A549 (cell line): Measurements from ENCODE around the gene SLC35A2. TPM values are rescaled to one million over a fixed set of nuclear protein-coding genes. Genes with fewer than 3 reads are reported as not detected.

Experiments
- ATAC-seq, 2 experiments: fragments of 200-7000 bp in 1 of 2; fragments of >200 bp in 1 of 2; cut with Nextera tagmentation in 1 of 2; cut with Tn5 transposase in 1 of 2; 3 replicates each; pipeline versions ENCODE4 v1.8.0 to v1.9.1; 2018 to 2020; ENCODE audit warnings: mild to moderate bottlenecking in 1 of 2, moderate library complexity in 1 of 2
- CTCF ChIA-PET: fragments of 300-600 bp; sonication (Branson Sonifier 250); formaldehyde crosslinking; extraction: SDS; loops from one replicate; lab custom pipeline; 2021; ENCODE audit warnings: antibody characterized with exemption, inconsistent platforms; lab: Yijun Ruan, JAX
- POLR2A ChIA-PET: fragments of 350-600 bp; formaldehyde crosslinking; extraction: SDS; loops from one replicate; lab custom pipeline; 2021; ENCODE audit warnings: antibody characterized with exemption, inconsistent platforms; lab: Yijun Ruan, JAX
- DNase-seq, 2 experiments: peaks; one replicate each; pipeline versions ENCODE4 v3.0.0 to v3.0.0-alpha.2; 2011 to 2016; ENCODE audit warnings: low read depth in 1 of 2, low spot score in 1 of 2
- FAIRE-seq: peaks from 2 replicates; lab custom pipeline; 2011; peaks lifted over from hg19 to GRCh38; lab: Jason Lieb, UNC
- H3K27ac ChIP-seq, 2 experiments: fragments of >200 bp; sonication (Bioruptor Twin); formaldehyde crosslinking; 3 replicates each; pipeline ENCODE4 v1.5.1; 2016 to 2017
- H3K4me1 ChIP-seq: fragments of >200 bp; sonication (Bioruptor Twin); formaldehyde crosslinking; 3 replicates; pipeline ENCODE4 v1.6.1; 2016
- H3K4me2 ChIP-seq: fragments of >200 bp; sonication (Bioruptor Twin); formaldehyde crosslinking; 3 replicates; pipeline ENCODE4 v1.6.1; 2016
- H3K4me3 ChIP-seq: fragments of >200 bp; sonication (Bioruptor Twin); formaldehyde crosslinking; 3 replicates; pipeline ENCODE4 v1.5.1; 2016
- H3K9me3 ChIP-seq: fragments of >200 bp; sonication (Bioruptor Twin); formaldehyde crosslinking; 3 replicates; pipeline ENCODE4 v1.6.1; 2016
- ATOH8 ChIP-seq: fragments of 250-450 bp; sonication (Bioruptor Pico); IDR thresholded peaks from 2 replicates; pipeline ENCODE4 v1.5.0; 2020; ENCODE audit warnings: low read depth, mild to moderate bottlenecking, moderate library complexity
- CHD4 ChIP-seq: fragments of 200-600 bp; sonication (generic); IDR thresholded peaks from 2 replicates; pipeline ENCODE4 v1.6.1; 2016; ENCODE audit warnings: antibody characterized with exemption, mild to moderate bottlenecking, borderline replicate concordance
- CTCF ChIP-seq: fragments of >200 bp; sonication (Bioruptor Twin); formaldehyde crosslinking; IDR thresholded peaks from 3 replicates; pipeline ENCODE4 v1.5.1; 2016
- E2F6 ChIP-seq: IDR thresholded peaks from 2 replicates; pipeline ENCODE4 v1.6.1; 2012; ENCODE audit warnings: low read depth, borderline replicate concordance
- EP300 ChIP-seq, 2 experiments: fragments of >200 bp; sonication (Bioruptor Twin); formaldehyde crosslinking; IDR thresholded peaks; 2 replicates in 1 of 2; 3 replicates in 1 of 2; pipeline ENCODE4 v1.6.1; 2016 to 2017
- FOSB ChIP-seq: fragments of 250-450 bp; sonication (Bioruptor Pico); IDR thresholded peaks from 2 replicates; pipeline ENCODE4 v1.5.0; 2020; ENCODE audit warnings: mild to moderate bottlenecking, moderate library complexity
- FOSL2 ChIP-seq, 2 experiments: fragments of 450-650 bp in 1 of 2; fragments of >200 bp in 1 of 2; sonication (Bioruptor Twin) in 1 of 2; formaldehyde crosslinking; IDR thresholded peaks; 2 replicates each; pipeline versions ENCODE4 v1.5.0 to v1.6.1; 2016 to 2020; ENCODE audit warnings: mild to moderate bottlenecking in 1 of 2, moderate library complexity in 1 of 2
- FOXS1 ChIP-seq: fragments of 250-450 bp; sonication (Bioruptor Pico); IDR thresholded peaks from 2 replicates; pipeline ENCODE4 v1.5.0; 2020; ENCODE audit warnings: mild to moderate bottlenecking, moderate library complexity
- GATA3 ChIP-seq: IDR thresholded peaks from 2 replicates; pipeline ENCODE4 v1.6.1; 2012; ENCODE audit warnings: borderline replicate concordance
- HEYL ChIP-seq: fragments of 250-450 bp; sonication (Bioruptor Pico); IDR thresholded peaks from 2 replicates; pipeline ENCODE4 v1.8.0; 2021; ENCODE audit warnings: mild to moderate bottlenecking, moderate library complexity
- HMGXB4 ChIP-seq: fragments of 250-450 bp; sonication (Bioruptor Pico); IDR thresholded peaks from 2 replicates; pipeline ENCODE4 v1.5.0; 2021; ENCODE audit warnings: mild to moderate bottlenecking, moderate library complexity, borderline replicate concordance
- HOXB5 ChIP-seq: fragments of 250-450 bp; sonication (Bioruptor Pico); IDR thresholded peaks from 2 replicates; pipeline ENCODE4 v1.5.0; 2020; ENCODE audit warnings: mild to moderate bottlenecking, moderate library complexity
- JUN ChIP-seq, 2 experiments: fragments of >200 bp; sonication (Bioruptor Twin); formaldehyde crosslinking; IDR thresholded peaks; 2 replicates in 1 of 2; 3 replicates in 1 of 2; pipeline ENCODE4 v1.6.1; 2016 to 2017
- MAFK ChIP-seq: fragments of 450-650 bp; IDR thresholded peaks from 2 replicates; pipeline ENCODE4 v1.6.1; 2014; ENCODE audit not compliant: partially characterized antibody
- MAX ChIP-seq: IDR thresholded peaks from 2 replicates; pipeline ENCODE4 v1.6.1; 2012
- MAZ ChIP-seq: fragments of 150-350 bp; IDR thresholded peaks from 2 replicates; pipeline ENCODE4 v1.6.1; 2014; ENCODE audit warnings: antibody characterized with exemption, low read depth, low read length, borderline replicate concordance
- POLR2A ChIP-seq: IDR thresholded peaks from 2 replicates; pipeline ENCODE4 v1.6.1; 2012; ENCODE audit warnings: mild to moderate bottlenecking, low read length
- RCOR1 ChIP-seq: fragments of 150-350 bp; IDR thresholded peaks from 2 replicates; pipeline ENCODE4 v1.6.1; 2014; ENCODE audit warnings: antibody characterized with exemption, low read length, low read depth
- SMC3 ChIP-seq: fragments of >200 bp; sonication (Bioruptor Twin); formaldehyde crosslinking; IDR thresholded peaks from 3 replicates; pipeline ENCODE4 v1.6.1; 2018; ENCODE audit warnings: inconsistent platforms
- TP53 ChIP-seq: fragments of 250-450 bp; sonication (Bioruptor Pico); IDR thresholded peaks from 2 replicates; pipeline ENCODE4 v1.5.0; 2021; ENCODE audit warnings: mild to moderate bottlenecking, moderate library complexity
- USF2 ChIP-seq: fragments of 450-650 bp; IDR thresholded peaks from 2 replicates; pipeline ENCODE4 v1.6.1; 2014; ENCODE audit warnings: antibody characterized with exemption
- ZFP36 ChIP-seq: fragments of 450-650 bp; IDR thresholded peaks from 2 replicates; pipeline ENCODE4 v1.6.1; 2014; ENCODE audit warnings: borderline replicate concordance; ENCODE audit not compliant: partially characterized antibody
- ZNF302 ChIP-seq: fragments of 250-450 bp; sonication (Bioruptor Pico); IDR thresholded peaks from 2 replicates; pipeline ENCODE4 v1.9.0; 2021; ENCODE audit warnings: inconsistent platforms, mild to moderate bottlenecking, moderate library complexity
- ZSCAN20 ChIP-seq: fragments of 250-450 bp; sonication (Bioruptor Pico); IDR thresholded peaks from 2 replicates; pipeline ENCODE4 v1.8.0; 2022; ENCODE audit warnings: mild to moderate bottlenecking, moderate library complexity
- WGBS: methylation state at CpG from one replicate; pipeline ENCODE4 v1.1.6; 2017; ENCODE audit errors: missing lambda C conversion rate; 5-methylcytosine and 5-hydroxymethylcytosine counted together
- polyA plus RNA-seq, 4 experiments: library from polyadenylated mRNA; depleted of rRNA in 3 of 4; stranded (reverse); fragments of >200 nt; fragmentation: RNase III in 1 of 4; extraction: RNeasy Plus Mini Kit Qiagen cat#74134 plus additional on column Dnase treatment in 1 of 4; gene quantifications; 2 replicates in 3 of 4; 3 replicates in 1 of 4; pipeline ENCODE4 v1.2.3, GENCODE V29; 2011 to 2017
- TF ChIP-seq, protein P1 (sequence below): IDR thresholded peaks from 2 replicates; pipeline ENCODE4 v1.6.1; 2012

The SLC35A2 gene
- polyA plus RNA-seq, 2 of the 4 experiments (the other 2 are of a cell fraction), result 39.4 to 50.2 TPM

DNA sequence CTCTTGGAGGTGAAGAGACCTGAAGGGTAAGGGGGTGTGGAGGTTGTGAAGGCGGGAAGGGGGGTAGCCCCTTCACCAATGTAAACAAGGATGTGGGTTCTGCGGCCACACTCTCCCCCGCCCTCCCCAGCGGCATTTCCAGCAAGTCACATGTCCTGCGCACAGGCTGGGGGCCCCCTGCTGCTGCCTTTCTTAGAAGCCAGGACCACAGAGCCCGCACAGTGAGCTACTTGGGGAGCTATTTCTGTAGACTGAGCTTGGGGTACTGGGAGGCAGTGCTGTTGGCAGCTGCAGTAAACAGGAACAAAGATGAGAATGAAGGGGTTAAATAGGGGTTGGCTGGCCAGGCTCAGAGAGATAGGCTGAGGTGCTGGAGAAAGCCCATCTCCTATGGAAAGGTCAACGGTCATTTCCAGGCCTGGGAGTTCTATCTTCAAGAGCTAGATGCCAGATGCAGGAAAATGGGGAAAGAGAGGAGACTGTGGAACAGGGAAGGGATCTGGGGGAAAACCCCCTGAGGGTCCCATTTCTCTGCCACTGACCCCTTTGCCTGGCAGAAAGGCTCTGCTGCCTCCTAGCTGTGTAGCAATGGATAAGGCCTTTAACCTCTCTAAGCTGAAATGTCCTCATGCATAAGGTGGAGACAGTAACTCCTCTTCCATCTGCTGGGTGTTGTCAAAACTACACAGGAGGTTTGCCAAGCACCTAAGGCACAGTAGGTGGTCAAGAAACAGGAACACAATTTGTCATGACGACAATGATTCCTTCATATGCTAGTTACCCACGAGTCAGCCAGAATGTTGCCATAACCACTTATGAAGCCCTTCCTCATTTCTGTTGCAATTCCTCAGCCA, 25.8 kb upstream of the SLC35A2 start:
- Histone ChIP-seq H3K27ac (no peak overlapping the region), H3K4me1 (no peaks in the 10 kb centered on the region), H3K4me2 (no peak overlapping the region), H3K9me3 (no peaks in the 10 kb centered on the region), H3K4me3 (no peak overlapping the region)
- TF ChIP-seq HOXB5 (CRISPR knock-in tag) (no peak), TP53 (CRISPR knock-in tag) (no peak), HEYL (CRISPR knock-in tag) (no peak), JUN (IDR thresholded peaks at IDR 0.05) (no peak), FOSB (CRISPR knock-in tag) (no peak), USF2 (no peak), CTCF (no peak), SMC3 (no peak), EP300 (IDR thresholded peaks at IDR 0.05) (no peak), CHD4 (no peak), RCOR1 (no peak), MAFK (no peak), ZNF302 (CRISPR knock-in tag) (no peak), GATA3 (no peak), MAX (no peak), FOSL2 (IDR thresholded peaks at IDR 0.05) (no peak), FOSL2 (CRISPR knock-in tag; IDR thresholded peaks at IDR 0.05) (no peak), ZFP36 (no peak), E2F6 (no peak)
- WGBS, result 73% methylated on average over 9 of the region's 9 CpGs
- no peak for FAIRE-seq
- peak; percentile 54 to 69; a peak in 4 of 6 replicates for ATAC-seq
- DNase-seq, result no peak
- POLR2A ChIA-PET, result no interaction called here
- CTCF ChIA-PET, result interaction anchor here (0.5 to 2.7 kb wide), 4 partner anchors 9 to 83 kb away, joined by 3 to 11 read pairs (median 4); partner anchors contain the start of gene KCND1

DNA sequence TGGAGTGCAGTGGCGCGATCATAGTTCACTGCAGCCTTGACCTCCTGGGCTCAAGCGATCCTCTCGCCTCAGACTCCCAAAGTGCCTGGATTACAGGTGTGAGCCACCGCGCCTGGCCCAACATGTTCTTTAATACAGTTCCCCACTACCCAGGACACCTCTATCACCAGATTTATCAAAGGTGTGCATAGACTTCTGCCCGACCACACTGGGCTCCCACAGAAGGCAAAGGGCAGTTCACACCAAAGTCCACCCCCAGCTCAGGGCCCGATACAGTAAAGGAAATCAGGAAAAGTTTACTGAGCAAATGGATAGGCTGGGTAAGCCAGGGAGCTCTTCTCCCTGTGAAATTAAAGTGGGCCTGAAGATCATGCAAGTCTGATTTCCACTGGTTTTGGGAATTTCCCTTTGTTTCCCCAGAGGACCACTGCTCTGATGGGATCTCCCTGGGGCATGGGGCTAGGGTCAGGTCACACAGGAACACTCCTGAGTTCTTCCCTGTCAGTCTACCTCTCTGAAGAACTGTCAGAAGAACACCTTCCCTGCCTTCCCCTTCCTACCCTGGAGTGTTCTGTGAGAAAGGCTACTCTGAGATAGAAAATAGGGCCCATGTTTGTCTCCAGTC, 25.1 kb upstream of the SLC35A2 start:
- Histone ChIP-seq H3K27ac (no peak overlapping the region), H3K4me3 (no peak overlapping the region), H3K9me3 (no peaks in the 10 kb centered on the region), H3K4me2 (no peak overlapping the region), H3K4me1 (no peaks in the 10 kb centered on the region)
- ChIA-PET CTCF (interaction anchor here (1.2 to 1.3 kb wide), 2 partner anchors 9 to 35 kb away, joined by 3 to 5 read pairs; partner anchors contain the start of gene KCND1), POLR2A (no interaction called here)
- ATAC-seq (no peak), DNase-seq (no peak), FAIRE-seq (no peak)
- 96% methylated on average over 6 of the region's 8 CpGs for WGBS
- TF ChIP-seq, protein P1, sequence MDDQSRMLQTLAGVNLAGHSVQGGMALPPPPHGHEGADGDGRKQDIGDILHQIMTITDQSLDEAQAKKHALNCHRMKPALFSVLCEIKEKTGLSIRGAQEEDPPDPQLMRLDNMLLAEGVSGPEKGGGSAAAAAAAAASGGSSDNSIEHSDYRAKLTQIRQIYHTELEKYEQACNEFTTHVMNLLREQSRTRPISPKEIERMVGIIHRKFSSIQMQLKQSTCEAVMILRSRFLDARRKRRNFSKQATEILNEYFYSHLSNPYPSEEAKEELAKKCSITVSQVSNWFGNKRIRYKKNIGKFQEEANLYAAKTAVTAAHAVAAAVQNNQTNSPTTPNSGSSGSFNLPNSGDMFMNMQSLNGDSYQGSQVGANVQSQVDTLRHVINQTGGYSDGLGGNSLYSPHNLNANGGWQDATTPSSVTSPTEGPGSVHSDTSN, result no peak
- TF ChIP-seq FOXS1, result no peak
- no peak for TF ChIP-seq CTCF
- TF ChIP-seq ATOH8 (CRISPR knock-in tag), result no peak
- TF ChIP-seq ZSCAN20 (CRISPR knock-in tag), result no peak
- no peak for TF ChIP-seq HMGXB4 (CRISPR knock-in tag)
- no peak for TF ChIP-seq POLR2A
- TF ChIP-seq MAZ, result no peak
- no peak for TF ChIP-seq MAFK
- TF ChIP-seq ZNF302 (CRISPR knock-in tag), result no peak
